Effector CD4-positive, alpha-beta T cell (primary cell): ENCODE measurements around the gene ZBTB7C.

Experiments
- DNase-seq: peaks from one replicate; pipeline ENCODE4 v3.0.0-alpha.2; 2020

The ZBTB7C gene

DNA sequence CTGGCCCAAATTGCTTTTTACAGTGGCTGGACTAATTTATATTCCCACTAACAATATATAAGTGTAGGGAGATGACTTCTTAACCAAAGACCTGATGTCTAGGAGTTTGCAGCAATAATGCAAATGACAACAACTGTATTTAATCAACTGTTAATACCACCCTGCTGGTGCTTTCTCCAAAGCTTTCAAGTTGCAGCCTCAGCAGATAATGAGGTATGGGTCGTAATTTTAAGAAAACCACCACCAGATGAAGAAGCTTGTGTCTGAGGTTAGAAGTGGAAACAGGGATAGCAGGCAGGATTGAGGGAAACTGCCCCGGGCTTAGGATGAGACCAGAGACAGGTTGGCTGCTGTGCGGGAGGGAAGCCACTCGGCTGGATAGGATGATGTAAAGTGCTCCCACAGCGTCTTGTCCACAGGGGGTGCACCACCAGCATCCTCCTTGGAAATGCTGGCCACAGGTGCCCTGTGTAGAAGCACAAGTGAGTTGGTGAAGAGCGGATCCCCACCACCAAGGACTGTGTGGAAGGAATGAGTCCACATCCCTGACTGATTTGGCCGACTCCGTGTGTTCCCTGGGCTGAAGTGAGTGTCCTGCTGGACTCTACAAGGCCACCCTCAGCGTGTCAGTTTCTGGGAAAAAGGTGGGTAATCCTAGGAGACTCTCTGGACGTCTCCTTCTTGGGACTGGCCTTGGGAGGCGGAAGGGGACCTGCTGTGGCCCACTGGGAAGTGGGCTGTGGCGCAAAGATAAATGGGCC, 402.6 kb downstream of the ZBTB7C start:
- no peak for DNase-seq

DNA sequence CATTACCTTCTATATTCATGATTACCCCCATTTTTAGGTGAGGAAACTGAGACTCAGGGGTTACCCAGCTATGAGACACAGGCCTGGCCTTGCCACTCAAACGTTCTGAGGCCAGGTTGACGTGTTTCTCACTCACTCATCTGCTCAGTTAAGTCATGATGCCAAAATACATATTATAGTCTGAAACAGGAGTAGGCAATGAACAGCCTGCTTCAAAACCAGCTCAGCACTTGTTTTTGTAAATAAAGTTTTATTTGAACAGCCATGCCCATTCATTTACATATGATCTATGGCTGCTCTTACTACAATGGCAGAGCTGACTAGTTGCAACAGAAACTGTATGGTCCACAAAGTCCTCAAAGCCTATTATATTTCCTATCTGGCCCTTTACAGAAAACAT, 404.6 kb downstream of the ZBTB7C start:
- no peak for DNase-seq

DNA sequence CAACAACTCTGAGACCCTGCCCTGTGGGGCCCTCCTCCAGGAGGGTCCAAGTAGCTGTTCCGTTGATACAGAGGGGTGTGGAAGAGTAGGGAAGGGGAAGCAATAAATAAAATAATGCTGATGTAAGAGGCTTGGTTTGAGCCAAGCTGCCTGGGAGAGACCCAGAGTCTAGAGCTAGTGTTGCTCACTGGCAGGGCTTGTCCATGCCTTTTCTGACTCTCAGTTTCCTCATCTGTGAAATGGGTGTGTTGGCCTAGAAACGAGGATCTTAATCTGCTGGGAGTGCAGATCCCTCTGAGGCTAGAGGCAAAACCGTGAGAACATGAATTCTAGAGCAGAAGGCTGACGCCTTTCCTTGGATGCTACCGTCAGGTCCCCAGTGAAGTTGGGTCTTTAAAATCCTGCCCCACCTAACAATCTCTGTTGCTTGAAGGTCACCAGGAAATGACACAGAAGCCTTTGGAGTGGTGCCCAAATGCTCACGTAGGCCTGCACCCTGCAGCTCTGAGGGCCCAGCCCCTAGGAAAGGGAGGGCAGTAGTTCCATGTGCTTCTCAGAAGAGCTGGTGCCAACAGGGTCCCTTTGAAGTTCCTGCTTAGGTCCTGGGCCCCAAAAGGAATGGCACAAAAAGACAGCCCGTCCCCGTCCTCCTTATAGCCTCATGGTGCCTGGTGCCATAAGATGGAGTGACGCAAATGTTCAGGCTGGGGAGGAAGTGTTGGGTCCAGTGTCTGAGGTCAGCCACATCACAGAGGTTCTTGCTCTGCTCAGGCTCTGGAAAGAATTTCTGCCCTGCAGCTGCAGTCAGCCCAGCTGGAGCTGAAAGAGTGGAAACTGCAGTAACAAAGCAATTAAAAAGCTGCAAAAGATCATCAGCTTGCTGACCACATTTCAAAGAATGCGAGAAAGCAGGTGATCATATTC, 405.5 kb downstream of the ZBTB7C start:
- DNase-seq, result no peak

DNA sequence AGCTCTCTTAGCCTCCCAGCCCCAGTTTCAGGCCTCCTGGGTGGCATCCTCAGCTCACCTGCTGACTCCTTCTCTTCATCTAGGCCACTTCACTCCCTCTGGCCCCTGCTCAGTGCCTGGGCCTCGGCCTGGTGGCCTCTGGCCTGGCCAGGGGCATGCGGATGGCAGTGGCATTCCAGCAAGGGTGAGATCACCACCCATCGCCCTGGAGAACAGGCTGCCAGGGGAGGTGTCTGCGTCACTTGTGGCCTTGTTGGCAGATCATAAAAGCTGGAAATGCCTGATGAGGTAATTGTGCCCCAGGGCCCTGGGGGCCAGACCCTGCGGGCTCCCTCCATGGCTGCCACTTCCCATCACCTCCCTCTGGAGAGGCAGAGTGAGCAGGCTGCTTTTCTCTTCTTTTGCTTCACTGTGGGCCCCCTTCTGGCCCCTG, 406.2 kb downstream of the ZBTB7C start:
- DNase-seq, result no peak

DNA sequence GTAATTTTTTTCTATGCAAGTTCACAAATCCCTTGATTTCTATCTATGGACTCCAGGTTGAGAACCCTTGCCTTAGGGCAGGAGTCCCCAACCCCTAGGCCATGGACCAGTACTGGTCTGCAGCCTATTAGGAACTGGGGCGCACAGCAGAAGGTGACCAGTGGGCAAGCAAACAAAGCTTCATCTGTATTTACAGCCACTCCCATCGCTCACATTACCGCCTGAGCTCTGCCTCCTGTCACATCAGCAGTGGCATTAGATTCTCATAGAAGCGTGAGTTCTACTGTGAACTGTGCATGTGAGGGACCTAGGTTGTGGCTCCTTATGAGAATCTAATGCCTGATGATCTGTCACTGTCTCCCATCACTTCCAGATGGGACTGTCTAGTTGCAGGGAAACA, 408.5 kb downstream of the ZBTB7C start:
- DNase-seq, result no peak

DNA sequence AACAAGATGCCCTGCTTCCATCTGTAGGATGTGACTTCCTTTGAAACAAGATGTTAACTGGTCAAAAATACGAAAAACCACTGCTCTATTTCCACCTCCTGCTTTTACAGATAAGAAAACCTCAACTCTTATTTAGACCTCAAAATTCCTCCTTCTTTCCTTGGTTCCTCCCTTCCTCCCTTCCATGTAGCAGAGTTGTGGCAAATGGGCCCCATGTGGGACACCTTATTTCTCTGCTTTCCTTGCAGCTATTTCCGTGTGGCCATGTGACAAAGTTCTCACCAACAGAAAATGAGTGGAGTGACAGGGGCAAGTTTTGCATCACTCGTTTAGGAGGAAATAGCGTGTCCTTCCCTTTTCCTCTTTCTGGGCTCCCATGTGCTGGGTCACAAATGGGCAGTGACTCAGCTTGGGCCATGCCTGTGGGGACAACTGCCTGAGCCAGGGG, 409.4 kb downstream of the ZBTB7C start:
- DNase-seq, result no peak

DNA sequence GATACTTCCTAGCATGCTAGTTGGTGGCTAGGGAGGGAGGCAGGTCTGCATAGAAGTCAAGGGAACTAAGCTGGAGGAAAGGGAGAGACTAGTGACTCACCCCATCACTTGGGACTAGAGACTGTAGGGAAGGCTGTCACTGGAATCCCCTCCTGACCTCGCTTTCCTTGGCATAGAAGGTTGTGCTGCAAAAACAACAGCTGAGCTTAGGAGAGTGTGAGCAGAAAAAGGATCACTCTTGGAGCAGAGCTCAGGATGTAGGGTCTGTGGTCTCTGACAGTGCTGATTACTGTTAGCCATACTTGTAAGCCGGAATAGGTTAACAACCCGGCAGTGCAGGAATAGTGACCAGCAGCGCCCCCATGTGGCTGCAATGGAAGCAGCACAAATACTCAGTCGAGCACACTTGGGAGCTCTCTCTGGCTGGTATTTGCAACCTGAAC, 411.8 kb downstream of the ZBTB7C start:
- peak; percentile 11 for DNase-seq

DNA sequence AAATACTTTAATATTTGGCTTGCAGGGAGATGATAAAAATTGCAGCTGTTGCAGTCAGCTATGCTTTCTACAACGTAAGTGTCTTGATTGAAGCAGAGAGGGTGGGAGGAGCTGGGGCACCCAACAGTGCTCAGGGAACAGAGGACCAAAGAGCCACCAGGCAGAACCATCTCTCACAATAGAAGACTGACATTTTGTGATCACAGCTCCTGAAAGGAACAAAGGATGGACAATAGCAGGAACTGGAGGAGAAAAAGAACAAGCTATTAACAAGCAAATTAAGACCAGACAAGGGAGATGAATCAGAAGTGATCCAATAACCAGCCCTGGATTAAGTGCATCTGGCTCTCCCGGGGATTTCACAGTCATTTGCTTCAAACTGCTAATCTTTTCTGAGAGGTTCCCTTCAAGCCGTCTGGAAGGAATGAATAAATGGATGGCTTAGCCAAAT, 413.1 kb downstream of the ZBTB7C start:
- DNase-seq, result no peak

DNA sequence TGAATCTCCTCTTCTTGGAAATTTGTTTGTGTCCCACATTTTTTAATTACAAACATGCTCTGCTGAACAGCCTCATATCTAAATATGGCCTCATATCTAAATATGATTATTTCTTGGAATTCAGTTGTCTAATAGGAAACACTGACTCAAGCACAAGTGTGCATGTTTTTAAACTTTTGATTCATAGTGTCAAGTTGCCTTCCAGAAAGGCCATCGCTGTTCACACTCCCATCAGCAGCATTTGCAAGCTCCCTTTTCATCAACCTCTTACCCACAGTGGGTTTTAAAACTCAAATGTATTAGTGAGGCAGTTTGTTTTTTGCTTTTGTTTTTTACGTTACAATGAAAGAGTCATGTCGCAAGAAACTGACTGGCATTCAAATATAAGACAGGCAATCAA, 413.5 kb downstream of the ZBTB7C start:
- DNase-seq, result no peak

DNA sequence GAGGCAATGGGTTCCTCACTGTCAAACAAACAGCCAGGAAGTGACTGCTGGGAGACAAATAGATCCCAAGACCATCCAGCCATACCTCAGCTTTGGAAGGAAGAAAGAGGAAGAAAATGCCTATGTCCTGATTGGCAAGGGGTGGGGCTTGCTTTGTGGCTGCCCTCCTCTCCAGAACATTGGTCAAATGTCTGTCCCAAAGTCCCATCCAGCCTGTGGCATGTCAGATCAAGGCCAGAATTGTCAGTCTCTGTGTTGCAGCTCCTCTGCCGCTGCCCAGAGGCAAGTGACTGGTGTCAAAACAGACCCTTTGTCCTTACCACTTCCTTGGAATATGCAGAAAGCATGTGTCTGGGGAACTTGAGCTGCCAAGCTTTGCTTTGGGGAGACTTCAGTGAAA, 415.8 kb downstream of the ZBTB7C start:
- no peak for DNase-seq

DNA sequence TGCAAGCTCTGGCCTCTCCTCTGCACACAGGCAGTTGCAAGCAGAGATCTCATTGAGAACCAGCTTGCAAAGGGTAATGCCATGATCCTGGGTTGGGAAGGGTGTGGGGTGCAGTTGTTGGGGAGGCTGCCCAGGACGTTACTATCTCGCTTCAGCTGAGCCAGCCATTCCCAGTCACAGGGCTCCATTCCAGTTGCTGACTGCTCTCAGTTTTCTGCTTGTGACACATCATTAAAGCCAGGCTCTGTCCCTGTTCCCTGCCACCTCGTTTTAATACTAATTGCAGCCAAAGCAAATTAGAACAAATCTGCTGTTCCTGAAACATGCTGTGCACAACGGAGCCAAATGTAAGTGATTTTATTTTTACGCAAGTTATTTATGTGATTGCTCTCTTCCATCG, 416.2 kb downstream of the ZBTB7C start:
- DNase-seq, result no peak

DNA sequence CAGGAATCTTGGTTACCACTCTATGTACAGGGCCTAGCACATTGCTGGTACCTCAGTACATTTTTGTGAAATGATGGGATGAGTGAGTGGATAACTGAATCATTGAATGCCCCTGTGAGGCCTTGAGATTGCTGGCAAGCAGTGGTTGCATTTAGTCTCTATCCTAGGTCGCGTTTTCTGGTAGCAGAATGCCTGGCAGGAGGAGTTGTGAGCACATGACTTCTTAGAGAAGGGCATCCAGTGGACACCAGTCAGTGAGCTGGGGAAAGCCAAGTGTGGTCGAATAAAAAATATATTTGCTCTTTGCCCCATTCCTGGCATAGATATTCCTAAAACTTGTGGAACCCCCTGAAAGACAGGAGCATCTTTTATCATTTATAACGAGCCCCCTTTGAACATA, 416.9 kb downstream of the ZBTB7C start:
- no peak for DNase-seq

DNA sequence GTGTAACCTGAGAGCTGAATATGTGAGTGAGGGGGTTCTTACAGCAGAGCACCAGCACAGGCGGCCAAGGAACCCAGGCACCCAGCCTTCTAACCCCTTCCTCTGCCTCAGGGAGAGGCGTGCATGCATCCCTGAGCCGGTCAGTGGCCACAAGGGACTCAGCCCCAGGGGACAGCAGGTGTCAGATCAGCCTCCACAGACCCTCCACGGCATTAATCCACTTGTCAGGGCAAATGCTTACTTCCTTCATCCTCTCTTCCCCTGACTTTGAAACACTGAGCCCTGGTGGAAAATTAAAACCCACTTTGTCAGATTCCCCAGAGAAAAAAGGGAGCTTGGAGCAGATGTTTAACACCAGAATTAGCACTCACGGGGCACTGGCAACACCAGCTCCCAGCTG, 418.2 kb downstream of the ZBTB7C start:
- DNase-seq, result no peak

DNA sequence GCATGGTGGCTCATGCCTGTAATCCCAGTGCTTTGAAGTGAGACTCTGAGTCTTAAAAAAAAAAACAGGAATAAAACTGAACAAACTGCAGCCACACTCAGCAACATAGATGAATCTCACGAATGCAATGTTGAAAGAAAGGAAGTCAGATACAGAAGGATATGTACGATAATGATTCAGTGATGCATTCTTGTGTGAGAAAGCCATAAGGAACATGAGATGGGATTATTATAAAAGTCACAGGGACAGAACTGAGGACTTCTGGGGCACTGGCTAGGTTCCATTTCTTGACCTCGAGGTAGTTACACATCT, 421.8 kb downstream of the ZBTB7C start:
- no peak for DNase-seq

DNA sequence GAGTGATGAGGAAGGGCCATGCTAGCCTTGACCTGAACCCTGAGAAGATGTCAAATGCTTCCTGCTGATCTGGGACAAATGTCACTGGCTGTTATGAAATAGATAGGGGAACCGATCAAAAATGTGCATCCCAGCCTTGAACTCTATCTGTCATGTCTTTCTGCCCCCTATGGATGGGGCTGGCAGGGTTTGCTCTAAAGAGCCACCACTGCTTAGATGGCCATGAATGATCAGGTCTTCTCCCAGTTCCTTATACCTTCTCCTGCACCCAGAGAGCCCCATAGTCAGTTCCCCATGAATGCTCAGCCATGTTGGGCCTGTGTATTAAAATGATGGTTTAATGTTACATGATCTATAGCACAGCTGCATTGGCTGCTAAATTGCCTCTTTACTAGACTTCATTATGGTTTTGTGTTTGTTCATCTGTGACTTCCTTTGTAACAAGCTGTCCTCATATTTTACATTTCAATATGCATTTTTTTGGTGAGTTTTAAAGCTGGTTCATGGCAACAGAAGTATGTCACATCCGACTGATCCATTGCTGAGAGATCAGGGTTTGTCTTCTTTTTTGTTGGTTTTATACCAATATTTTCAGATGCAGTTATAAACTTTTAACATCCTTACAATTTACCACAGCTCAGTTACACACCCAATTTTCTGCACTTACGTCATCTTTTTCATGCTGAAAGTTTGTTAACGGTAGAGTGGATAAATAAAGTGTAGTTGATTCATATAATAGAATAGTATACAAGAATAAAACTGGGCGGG, 422.4 kb downstream of the ZBTB7C start:
- DNase-seq, result no peak

DNA sequence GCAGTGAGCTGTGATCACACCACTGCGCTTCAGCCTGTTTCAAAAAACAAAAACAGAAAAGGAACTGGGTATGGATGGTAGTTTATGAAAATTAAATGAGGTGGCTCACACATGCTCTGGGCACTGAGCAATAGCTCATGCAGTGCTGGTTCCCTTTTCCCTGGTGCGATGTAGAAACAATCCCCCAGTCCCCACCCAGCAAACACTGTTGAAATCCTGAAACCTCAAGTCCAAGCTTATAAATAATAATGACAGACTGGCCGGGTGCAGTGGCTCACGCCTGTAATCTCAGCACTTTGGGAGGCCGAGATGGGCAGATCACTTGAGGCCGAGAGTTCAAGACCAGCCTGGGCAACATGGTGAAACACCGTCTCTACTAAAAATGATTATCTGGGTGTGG, 423.3 kb downstream of the ZBTB7C start:
- DNase-seq, result no peak

DNA sequence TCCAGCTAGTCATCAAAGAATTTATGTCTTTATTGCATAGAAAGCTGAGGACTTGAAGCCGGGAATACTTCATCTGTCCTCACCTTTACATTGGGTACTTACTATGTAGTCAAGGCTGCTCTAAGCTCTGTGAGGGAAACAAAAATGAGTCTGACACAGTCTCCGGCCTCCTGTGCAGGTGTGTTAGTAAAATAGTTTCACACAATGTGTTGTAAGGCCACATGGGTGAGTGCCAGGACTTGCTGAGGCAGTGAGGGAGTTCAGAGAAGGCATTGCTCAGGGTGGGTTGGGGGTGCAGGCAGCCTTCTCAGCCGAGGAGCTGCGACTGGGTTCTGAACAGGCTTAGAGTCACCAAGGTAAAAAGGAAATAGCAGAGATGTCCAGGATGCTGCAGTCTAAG, 424.2 kb downstream of the ZBTB7C start:
- no peak for DNase-seq

DNA sequence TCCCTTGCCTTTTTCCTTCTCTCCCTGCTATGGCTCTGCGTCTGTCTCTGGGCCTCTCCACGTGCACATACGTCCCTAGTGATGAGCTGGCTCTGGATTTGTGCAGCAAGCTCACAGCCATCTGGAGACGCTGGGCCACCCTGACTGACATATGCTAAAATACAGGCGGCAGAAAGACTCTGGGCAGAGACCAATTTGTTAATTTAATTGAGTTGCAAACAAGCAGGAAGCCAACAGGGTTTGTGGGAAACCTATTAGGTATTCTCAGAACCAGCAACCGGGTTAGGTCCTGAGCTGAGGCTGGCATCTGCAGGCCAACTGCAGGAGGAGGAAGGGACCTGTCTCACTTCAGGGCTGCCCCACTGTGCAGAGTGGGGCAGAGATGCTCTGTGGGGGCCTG, 425.2 kb downstream of the ZBTB7C start:
- DNase-seq, result no peak

DNA sequence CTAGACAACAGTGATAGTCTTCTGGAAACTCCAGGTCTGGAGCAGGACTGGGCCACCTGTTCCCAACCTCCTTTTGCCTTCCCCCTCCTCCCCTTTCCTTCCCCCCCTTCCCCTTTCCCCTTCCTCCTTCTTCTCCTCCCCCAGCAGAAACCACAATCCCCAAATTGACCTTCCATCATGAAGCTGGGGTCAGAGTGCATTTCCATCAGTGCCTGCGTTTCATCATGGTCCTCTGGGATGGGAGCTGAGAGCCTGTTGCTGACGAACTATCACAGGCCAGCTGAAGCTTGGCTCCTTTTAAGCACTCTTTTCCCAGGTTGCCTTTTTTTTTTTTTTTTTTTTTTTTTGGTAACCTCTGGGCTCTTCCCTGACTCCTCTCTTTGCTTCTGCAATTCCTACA, 426.1 kb downstream of the ZBTB7C start:
- no peak for DNase-seq

DNA sequence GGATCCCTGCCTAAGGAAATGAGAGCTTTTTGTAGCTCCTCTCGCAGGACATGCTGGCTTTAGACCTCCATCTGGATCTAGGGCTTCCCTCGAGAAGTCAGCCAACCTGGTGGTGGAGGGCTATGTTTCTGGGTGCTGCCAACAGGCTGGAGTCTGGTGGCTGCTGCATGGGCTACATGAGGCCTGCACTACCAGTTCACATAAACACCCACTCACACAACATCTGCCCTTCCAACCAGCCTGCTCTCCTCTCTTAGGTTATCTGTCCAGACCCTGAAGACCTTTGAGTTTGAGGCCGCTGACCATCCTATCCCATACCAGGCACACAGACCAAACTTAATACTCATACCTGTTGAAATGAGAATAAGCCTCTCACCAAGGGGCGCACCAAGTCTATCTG, 427.4 kb downstream of the ZBTB7C start:
- DNase-seq, result no peak

DNA sequence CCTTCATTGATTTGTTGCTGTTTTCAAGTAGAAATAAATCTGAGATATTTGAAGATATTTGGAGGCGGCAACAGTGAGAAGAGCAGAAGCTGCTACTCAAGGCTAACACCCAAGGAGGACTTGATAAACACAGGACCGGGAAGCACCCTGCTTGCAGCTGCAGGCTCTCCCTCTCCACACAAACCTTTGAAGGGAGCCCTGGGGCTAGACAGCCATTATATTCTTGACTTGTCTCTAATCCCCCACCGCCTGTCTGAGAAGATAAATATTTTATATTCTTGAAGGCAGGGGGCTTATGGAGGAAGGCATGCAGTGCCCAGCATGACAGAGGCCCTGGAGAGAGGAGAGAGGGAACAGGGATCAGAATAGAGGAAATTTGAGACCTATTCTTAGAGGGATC, 427.9 kb downstream of the ZBTB7C start:
- no peak for DNase-seq

DNA sequence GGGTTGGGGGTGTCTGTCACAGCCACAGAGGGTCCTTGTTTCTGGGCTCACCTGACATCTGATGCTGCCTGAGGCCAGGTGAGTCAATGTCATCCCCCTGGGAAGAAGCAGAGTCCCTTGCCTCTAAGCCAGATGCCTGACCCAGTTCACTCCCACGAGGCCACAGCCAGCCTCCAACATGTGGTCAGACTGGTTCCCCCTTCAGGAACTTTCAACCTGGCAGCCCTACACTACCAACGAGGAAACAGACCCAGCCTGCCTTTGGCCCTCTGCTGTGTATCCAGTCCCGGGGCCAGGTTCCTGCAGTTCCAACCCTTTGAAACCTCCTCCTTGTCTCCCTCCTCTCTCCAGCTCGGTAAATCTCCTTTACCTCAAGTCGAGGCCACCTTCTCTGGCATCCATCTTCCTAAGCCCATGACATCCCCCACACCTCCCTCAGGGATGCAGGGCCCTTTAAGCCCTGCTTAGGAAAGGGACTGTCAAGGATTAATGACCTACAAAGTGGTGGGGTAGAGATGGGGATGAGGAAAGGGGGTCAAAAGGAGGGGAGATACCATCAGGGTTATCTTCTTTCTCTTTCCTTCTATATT, 429.5 kb downstream of the ZBTB7C start:
- no peak for DNase-seq

DNA sequence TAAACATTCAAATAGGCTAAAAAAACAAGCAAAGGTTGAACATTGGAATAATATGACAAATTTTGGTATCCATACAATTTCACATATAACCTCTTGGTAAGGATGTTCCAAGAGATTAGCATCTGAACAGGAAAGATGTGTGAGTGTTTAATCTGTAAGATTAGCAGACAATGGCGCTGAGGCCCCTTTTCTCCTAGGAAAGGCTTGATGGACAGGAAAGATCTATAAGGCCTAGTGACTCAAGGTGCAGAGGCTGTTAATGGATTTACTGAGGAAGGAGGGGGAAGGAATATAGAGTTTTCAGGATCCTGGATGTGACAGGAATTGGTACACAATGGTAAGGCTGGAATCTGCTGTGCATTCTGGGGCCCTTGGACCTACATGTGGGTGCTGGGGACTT, 430.6 kb downstream of the ZBTB7C start:
- no peak for DNase-seq
